ENCODE measurements around the gene DQX1. TPM values are rescaled to one million over a fixed set of nuclear protein-coding genes. Genes with fewer than 3 reads are reported as not detected.

Gene DQX1
- total and polyA plus RNA-seq, 9 of the 15 experiments (the other 6 are each of a cell fraction or from before 2014, with no cell fraction given) = 0.04 to 0.38 (median 0.18) TPM; not detected in 1

GRCh38 chr2:74502720-74503505, 23.1 kb downstream of the DQX1 start (continued):
- TF ChIP-seq PHF21A (IDR thresholded peaks at IDR 0.05; ENCODE audit: borderline replicate concordance, low read depth) (0 out of 2 replicates have a peak, but pooled peaks have one; percentile 56), DACH1 (IDR thresholded peaks at IDR 0.05; ENCODE audit: partially characterized antibody) (peak; percentile 12), PTBP1 (IDR thresholded peaks at IDR 0.05; ENCODE audit: low read depth, low read length) (no peak), CCNT2 (IDR thresholded peaks at IDR 0.05; ENCODE audit: borderline replicate concordance, extremely low read depth, insufficient read length, low read depth, low read length) (peak; percentile 74), NFE2 (IDR thresholded peaks at IDR 0.05; ENCODE audit: low read depth) (peak; percentile 15; the same call in 1 of the 2 replicates), TAF9B (IDR thresholded peaks at IDR 0.05; ENCODE audit: partially characterized antibody) (peak; percentile 72), NR0B1 (IDR thresholded peaks at IDR 0.05; ENCODE audit: partially characterized antibody) (no peak), JUNB (CRISPR knock-in tag; conservative IDR thresholded peaks at IDR 0.05) (peak; percentile 66; the same call in 1 of the 2 replicates), ZBTB12 (CRISPR knock-in tag; IDR thresholded peaks at IDR 0.05) (no peak), DIDO1 (tag; IDR thresholded peaks at IDR 0.05; ENCODE audit: low read depth) (no peak), PCBP2 (IDR thresholded peaks at IDR 0.05; ENCODE audit: low read depth, low read length, poor library complexity, severe bottlenecking) (no peak), RBM15 (IDR thresholded peaks at IDR 0.05; ENCODE audit: insufficient read depth, low read length) (no peak), CHD2 (IDR thresholded peaks at IDR 0.05; ENCODE audit: low read depth, low read length) (no peak), ZNF140 (CRISPR knock-in tag; IDR thresholded peaks at IDR 0.05) (no peak), MITF (IDR thresholded peaks at IDR 0.05) (peak; percentile 91), POLR3A (IDR thresholded peaks at IDR 0.05; ENCODE audit: borderline replicate concordance, extremely low read depth, insufficient read depth, insufficient read length) (no peak)

All from K562 (cell line).